CD4-positive, alpha-beta memory T cell (primary cell): ENCODE data around the gene MRPS27. TPM values are rescaled to one million over a fixed set of nuclear protein-coding genes. Genes with fewer than 3 reads are reported as not detected.

Experiments used
- CTCF ChIA-PET: fragments of 350-600 bp; sonication (Branson Sonifier 250); formaldehyde crosslinking; loops from one replicate; lab custom pipeline; 2021; ENCODE audit warnings: inconsistent platforms; ENCODE audit not compliant: partially characterized antibody; lab: Charles Lee
- POLR2A ChIA-PET: fragments of 350-600 bp; sonication (Branson Sonifier 250); formaldehyde crosslinking; loops from one replicate; lab custom pipeline; 2021; ENCODE audit not compliant: partially characterized antibody; lab: Charles Lee
- DNase-seq, 5 donors: peaks; one replicate each; pipeline versions ENCODE4 v3.0.0 to v3.0.0-alpha.2; 2020 to 2022; ENCODE audit warnings: mixed read lengths in 1 of 5
- H3K27ac ChIP-seq: one replicate; pipeline ENCODE4 v1.7.0; 2013; ENCODE audit warnings: low read depth, low read length
- H3K27me3 ChIP-seq: 2 replicates; pipeline ENCODE4 v1.7.0; 2013; ENCODE audit warnings: mild to moderate bottlenecking, low read length, moderate library complexity; ENCODE audit not compliant: insufficient read depth
- H3K36me3 ChIP-seq: 2 replicates; pipeline ENCODE4 v1.7.0; 2013; ENCODE audit warnings: mild to moderate bottlenecking, low read length, moderate library complexity; ENCODE audit not compliant: insufficient read depth
- H3K4me1 ChIP-seq: 2 replicates; pipeline ENCODE4 v1.7.0; 2013; ENCODE audit warnings: mild to moderate bottlenecking, low read length, moderate library complexity; ENCODE audit not compliant: insufficient read depth
- H3K4me3 ChIP-seq, 2 donors: one replicate each; pipeline ENCODE4 v1.7.0; 2013; ENCODE audit warnings: low read length in 2 of 2, mild to moderate bottlenecking in 1 of 2
- H3K9me3 ChIP-seq, 2 donors: one replicate each; pipeline ENCODE4 v1.7.0; 2013; ENCODE audit warnings: low read length in 2 of 2, control low read depth in 1 of 2; ENCODE audit not compliant: control insufficient read depth in 1 of 2
- H3K27ac Mint-ChIP-seq, 7 donors: one replicate each; pipeline ENCODE4 v1.8.0; 2020 to 2021; ENCODE audit warnings: mixed read lengths in 7 of 7, mild to moderate bottlenecking in 6 of 7, inconsistent platforms in 3 of 7, moderate library complexity in 3 of 7
- H3K27me3 Mint-ChIP-seq, 2 donors: one replicate each; pipeline ENCODE4 v1.8.0; 2020 to 2021; ENCODE audit warnings: mixed read lengths in 2 of 2
- H3K36me3 Mint-ChIP-seq, 2 donors: one replicate each; pipeline ENCODE4 v1.8.0; 2020 to 2021; ENCODE audit warnings: mixed read lengths in 2 of 2, inconsistent platforms in 1 of 2, mild to moderate bottlenecking in 1 of 2
- H3K4me1 Mint-ChIP-seq, 4 donors: one replicate each; pipeline ENCODE4 v1.8.0; 2020 to 2021; ENCODE audit warnings: mixed read lengths in 4 of 4, mild to moderate bottlenecking in 1 of 4
- H3K4me3 Mint-ChIP-seq, 8 donors: one replicate each; pipeline ENCODE4 v1.8.0; 2020 to 2021; ENCODE audit warnings: mixed read lengths in 8 of 8, mild to moderate bottlenecking in 7 of 8, moderate library complexity in 6 of 8, inconsistent platforms in 3 of 8
- H3K9me3 Mint-ChIP-seq, 8 donors: one replicate each; pipeline ENCODE4 v1.8.0; 2020 to 2021; ENCODE audit warnings: mixed read lengths in 8 of 8, mild to moderate bottlenecking in 5 of 8, inconsistent platforms in 3 of 8, moderate library complexity in 1 of 8
- intact Hi-C: fragments of 100-400 bp; cut with micrococcal nuclease; formaldehyde crosslinking; loops from one replicate; pipeline ENCODE4 v1.15.1; 2023
- polyA plus RNA-seq, 2 donors: library from polyadenylated mRNA; unstranded; fragments of 300-500 nt; fragmentation: Illumina TruSeq; gene quantifications; one replicate each; pipeline ENCODE4 v1.2.3, GENCODE V29; 2021
- total RNA-seq, 2 experiments: library from RNA; stranded (reverse); gene quantifications; one replicate each; pipeline ENCODE4 v1.2.3, GENCODE V29; 2021

The MRPS27 gene
- total and polyA plus RNA-seq, 4 experiments from 2014 or later, result 36.6 to 44.6 (median 39.0) TPM

GRCh38 chr5:72364171-72364570 lies 44.1 kb upstream of the MRPS27 start:
- Histone ChIP-seq H3K36me3 (no peaks in the 10 kb centered on the region), H3K4me1 (no peaks in the 10 kb centered on the region), H3K9me3 (no peaks in the 10 kb centered on the region), H3K27me3 (no peaks in the 10 kb centered on the region), H3K4me3 (no peak overlapping the region), H3K27ac (no peak overlapping the region)
- DNase-seq, result no peak
- no peaks in the 10 kb centered on the region for H3K9me3 Mint-ChIP-seq
- POLR2A ChIA-PET, result no interaction called here
- H3K36me3 Mint-ChIP-seq, result peaks cover 29 to 45% of the 10 kb centered on the region in 2 donors
- H3K4me3 Mint-ChIP-seq, result no peak overlapping the region
- no peaks in the 10 kb centered on the region for H3K27me3 Mint-ChIP-seq
- peaks cover 0 to 3% (median 0%) of the 10 kb centered on the region in 4 donors for H3K4me1 Mint-ChIP-seq
- intact Hi-C loops, result no loop called here
- H3K27ac Mint-ChIP-seq, result no peak overlapping the region
- CTCF ChIA-PET, result no interaction called here

- Histone ChIP-seq H3K27me3 (no peaks in the 10 kb centered on the region), H3K9me3 (no peaks in the 10 kb centered on the region), H3K36me3 (no peaks in the 10 kb centered on the region), H3K4me1 (no peaks in the 10 kb centered on the region), H3K27ac (no peak overlapping the region), H3K4me3 (no peak overlapping the region)
- CTCF ChIA-PET, result no interaction called here
- Mint-ChIP-seq H3K27ac (peak overlapping the region in 1 of 7 donors; percentile 38), H3K9me3 (no peaks in the 10 kb centered on the region), H3K36me3 (peaks cover 38 to 54% of the 10 kb centered on the region in 2 donors), H3K27me3 (no peaks in the 10 kb centered on the region), H3K4me3 (no peak overlapping the region), H3K4me1 (peaks cover 0 to 3% (median 0%) of the 10 kb centered on the region in 4 donors)
- no peak for DNase-seq
- POLR2A ChIA-PET, result no interaction called here
- intact Hi-C loops, result no loop called here
Measured at GRCh38 chr5:72363166-72363802, 43.2 kb upstream of the MRPS27 start.

- intact Hi-C loops, result no loop called here
Measured at GRCh38 chr5:72359886-72360285, 39.8 kb upstream of the MRPS27 start.

GRCh38 chr5:72358925-72359324 lies 38.9 kb upstream of the MRPS27 start:
- H3K27ac ChIP-seq, result no peak overlapping the region
- ChIA-PET POLR2A (no interaction called here), CTCF (no interaction called here)
- no peaks in the 10 kb centered on the region for H3K36me3 ChIP-seq
- intact Hi-C loops, result no loop called here
- Mint-ChIP-seq H3K4me3 (no peak overlapping the region), H3K9me3 (no peaks in the 10 kb centered on the region), H3K27ac (no peak overlapping the region), H3K27me3 (no peaks in the 10 kb centered on the region), H3K36me3 (peaks cover 50 to 54% of the 10 kb centered on the region in 2 donors), H3K4me1 (no peaks in the 10 kb centered on the region)
- H3K4me1 ChIP-seq, result no peaks in the 10 kb centered on the region
- H3K27me3 ChIP-seq, result no peaks in the 10 kb centered on the region
- H3K4me3 ChIP-seq, result no peak overlapping the region
- no peaks in the 10 kb centered on the region for H3K9me3 ChIP-seq
- no peak for DNase-seq

More at GRCh38 chr5:72359886-72360285, 39.8 kb upstream of the MRPS27 start:
- no peak overlapping the region for H3K27ac ChIP-seq
- no peaks in the 10 kb centered on the region for H3K36me3 ChIP-seq
- no peak overlapping the region for H3K4me3 Mint-ChIP-seq
- no peaks in the 10 kb centered on the region for H3K9me3 Mint-ChIP-seq
- H3K4me1 ChIP-seq, result no peaks in the 10 kb centered on the region
- H3K36me3 Mint-ChIP-seq, result peaks cover 49 to 58% of the 10 kb centered on the region in 2 donors
- H3K27ac Mint-ChIP-seq, result no peak overlapping the region
- ChIA-PET CTCF (interaction anchor here (0.7 kb wide), 1 partner anchor 1159 kb away, joined by 4 read pairs; no protein-coding TSS in a partner anchor), POLR2A (no interaction called here)
- no peak overlapping the region for H3K4me3 ChIP-seq
- no peaks in the 10 kb centered on the region for H3K27me3 ChIP-seq
- H3K9me3 ChIP-seq, result no peaks in the 10 kb centered on the region
- H3K27me3 Mint-ChIP-seq, result no peaks in the 10 kb centered on the region
- H3K4me1 Mint-ChIP-seq, result no peaks in the 10 kb centered on the region
- no peak for DNase-seq

- POLR2A ChIA-PET, result no interaction called here
- H3K4me3 ChIP-seq, result no peak overlapping the region
- Mint-ChIP-seq H3K27ac (no peak overlapping the region), H3K36me3 (peaks cover 43 to 47% of the 10 kb centered on the region in 2 donors), H3K9me3 (no peaks in the 10 kb centered on the region), H3K4me3 (no peak overlapping the region), H3K27me3 (no peaks in the 10 kb centered on the region), H3K4me1 (no peaks in the 10 kb centered on the region)
- no peaks in the 10 kb centered on the region for H3K36me3 ChIP-seq
- no peaks in the 10 kb centered on the region for H3K4me1 ChIP-seq
- no peak overlapping the region for H3K27ac ChIP-seq
- no peaks in the 10 kb centered on the region for H3K27me3 ChIP-seq
- CTCF ChIA-PET, result interaction anchor here (1.5 to 1.9 kb wide), 2 partner anchors 10 to 13 kb away, joined by 4 to 6 read pairs; no protein-coding TSS in a partner anchor
- intact Hi-C loops, result no loop called here
- no peak for DNase-seq
- no peaks in the 10 kb centered on the region for H3K9me3 ChIP-seq
Measured at GRCh38 chr5:72356361-72356760, 36.3 kb upstream of the MRPS27 start.

GRCh38 chr5:72355706-72356299 lies 35.8 kb upstream of the MRPS27 start:
- CTCF ChIA-PET, result interaction anchor here (1.5 kb wide), 1 partner anchor 13 kb away, joined by 4 read pairs; no protein-coding TSS in a partner anchor
- Histone ChIP-seq H3K27ac (no peak overlapping the region), H3K36me3 (no peaks in the 10 kb centered on the region), H3K27me3 (no peaks in the 10 kb centered on the region), H3K9me3 (no peaks in the 10 kb centered on the region), H3K4me3 (no peak overlapping the region), H3K4me1 (no peaks in the 10 kb centered on the region)
- H3K9me3 Mint-ChIP-seq, result no peaks in the 10 kb centered on the region
- no peak for DNase-seq
- H3K27ac Mint-ChIP-seq, result no peak overlapping the region
- H3K4me1 Mint-ChIP-seq, result no peaks in the 10 kb centered on the region
- H3K27me3 Mint-ChIP-seq, result no peaks in the 10 kb centered on the region
- POLR2A ChIA-PET, result no interaction called here
- H3K4me3 Mint-ChIP-seq, result no peak overlapping the region
- H3K36me3 Mint-ChIP-seq, result peaks cover 37 to 47% of the 10 kb centered on the region in 2 donors
- intact Hi-C loops, result no loop called here

GRCh38 chr5:72353046-72353445 lies 33.0 kb upstream of the MRPS27 start:
- Histone ChIP-seq H3K4me3 (no peak overlapping the region), H3K36me3 (no peaks in the 10 kb centered on the region), H3K9me3 (no peaks in the 10 kb centered on the region), H3K4me1 (no peaks in the 10 kb centered on the region), H3K27ac (no peak overlapping the region), H3K27me3 (no peaks in the 10 kb centered on the region)
- H3K4me1 Mint-ChIP-seq, result peaks cover 0 to 1% (median 0%) of the 10 kb centered on the region in 4 donors
- no peak overlapping the region for H3K4me3 Mint-ChIP-seq
- H3K27me3 Mint-ChIP-seq, result no peaks in the 10 kb centered on the region
- intact Hi-C loops, result no loop called here
- H3K9me3 Mint-ChIP-seq, result no peaks in the 10 kb centered on the region
- POLR2A ChIA-PET, result no interaction called here
- H3K27ac Mint-ChIP-seq, result peak overlapping the region in 1 of 7 donors; percentile 28
- CTCF ChIA-PET, result no interaction called here
- peaks cover 17 to 27% of the 10 kb centered on the region in 2 donors for H3K36me3 Mint-ChIP-seq
- no peak for DNase-seq
